Trophoblast cell (in vitro differentiated cells and primary cell): Measurements from ENCODE around the gene NR3C1.

Source experiments
- DNase-seq, 2 donors: peaks; one replicate each; pipeline ENCODE4 v3.0.0-alpha.2; 2016
- H2AFZ ChIP-seq: 2 replicates; pipeline ENCODE4 v1.6.1; 2013; ENCODE audit warnings: low read length, moderate library complexity, mild to moderate bottlenecking; ENCODE audit not compliant: insufficient read depth, poor library complexity
- H2AK5ac ChIP-seq: 2 replicates; pipeline ENCODE4 v1.6.1; 2013; ENCODE audit warnings: mild to moderate bottlenecking, low read length
- H2BK120ac ChIP-seq: 2 replicates; pipeline ENCODE4 v1.6.1; 2013; ENCODE audit warnings: low read length, mild to moderate bottlenecking, moderate library complexity; ENCODE audit not compliant: insufficient read depth, poor library complexity
- H2BK12ac ChIP-seq: 2 replicates; pipeline ENCODE4 v1.6.1; 2013; ENCODE audit warnings: mild to moderate bottlenecking, low read length, moderate library complexity
- H2BK5ac ChIP-seq: 2 replicates; pipeline ENCODE4 v1.6.1; 2013; ENCODE audit warnings: low read length, low read depth, moderate library complexity, mild to moderate bottlenecking; ENCODE audit not compliant: poor library complexity
- H3K14ac ChIP-seq: 2 replicates; pipeline ENCODE4 v1.6.1; 2013; ENCODE audit warnings: mild to moderate bottlenecking, low read length
- H3K18ac ChIP-seq: 2 replicates; pipeline ENCODE4 v1.6.1; 2013; ENCODE audit warnings: mild to moderate bottlenecking, low read length
- H3K23ac ChIP-seq: 2 replicates; pipeline ENCODE4 v1.6.1; 2013; ENCODE audit warnings: low read length
- H3K27ac ChIP-seq: 2 replicates; pipeline ENCODE4 v1.5.1; 2013; ENCODE audit warnings: low read depth, mild to moderate bottlenecking, inconsistent platforms, low read length, moderate library complexity
- H3K27me3 ChIP-seq: 2 replicates; pipeline ENCODE4 v1.6.1; 2013; ENCODE audit warnings: inconsistent platforms, mild to moderate bottlenecking, low read length, moderate library complexity; ENCODE audit not compliant: insufficient read depth
- H3K36me3 ChIP-seq, 2 experiments: 1 replicate in 1 of 2; 2 replicates in 1 of 2; pipeline ENCODE4 v1.6.1; 2013; ENCODE audit warnings: low read length in 2 of 2, mild to moderate bottlenecking in 2 of 2, moderate library complexity in 1 of 2; ENCODE audit not compliant: insufficient read depth in 2 of 2, control insufficient read depth in 1 of 2
- H3K4ac ChIP-seq: 2 replicates; pipeline ENCODE4 v1.6.1; 2013; ENCODE audit warnings: low read depth, mild to moderate bottlenecking, low read length, moderate library complexity
- H3K4me1 ChIP-seq, 2 experiments: 1 replicate in 1 of 2; 2 replicates in 1 of 2; pipeline ENCODE4 v1.6.1; 2013; ENCODE audit warnings: low read length in 2 of 2, mild to moderate bottlenecking in 2 of 2, moderate library complexity in 1 of 2; ENCODE audit not compliant: insufficient read depth in 2 of 2, control insufficient read depth in 1 of 2
- H3K4me2 ChIP-seq: 2 replicates; pipeline ENCODE4 v1.6.1; 2013; ENCODE audit warnings: inconsistent platforms, mild to moderate bottlenecking, low read length, moderate library complexity
- H3K4me3 ChIP-seq: 2 replicates; pipeline ENCODE4 v1.5.1; 2013; ENCODE audit warnings: mild to moderate bottlenecking, low read depth, low read length, inconsistent platforms
- H3K79me1 ChIP-seq: one replicate; pipeline ENCODE4 v1.6.1; 2013; ENCODE audit warnings: low read length
- H3K79me2 ChIP-seq: 2 replicates; pipeline ENCODE4 v1.6.1; 2013; ENCODE audit warnings: low read length, mild to moderate bottlenecking; ENCODE audit not compliant: control insufficient read depth, insufficient read depth, poor library complexity
- H3K9ac ChIP-seq: 2 replicates; pipeline ENCODE4 v1.6.1; 2013; ENCODE audit warnings: mild to moderate bottlenecking, low read length
- H3K9me3 ChIP-seq: 2 replicates; pipeline ENCODE4 v1.6.1; 2013; ENCODE audit warnings: low read depth, mild to moderate bottlenecking, control low read depth, inconsistent platforms, low read length; ENCODE audit not compliant: insufficient read depth
- H4K12ac ChIP-seq: 2 replicates; pipeline ENCODE4 v1.6.1; 2013; ENCODE audit warnings: low read depth, mild to moderate bottlenecking, low read length, moderate library complexity
- H4K8ac ChIP-seq: 2 replicates; pipeline ENCODE4 v1.6.1; 2013; ENCODE audit warnings: low read depth, mild to moderate bottlenecking, low read length, moderate library complexity
- H4K91ac ChIP-seq: one replicate; pipeline ENCODE4 v1.6.1; 2013; ENCODE audit warnings: low read depth, mild to moderate bottlenecking, low read length, moderate library complexity
- WGBS: extraction: QIAGEN DNeasy Blood & Tissue Kit; methylation state at CpG from one replicate; pipeline ENCODE4 v1.1.7; 2013; ENCODE audit warnings: missing lambda C conversion rate; ENCODE audit not compliant: insufficient read length, insufficient coverage; ENCODE audit errors: extremely low coverage; 5-methylcytosine and 5-hydroxymethylcytosine counted together

The NR3C1 gene

DNA sequence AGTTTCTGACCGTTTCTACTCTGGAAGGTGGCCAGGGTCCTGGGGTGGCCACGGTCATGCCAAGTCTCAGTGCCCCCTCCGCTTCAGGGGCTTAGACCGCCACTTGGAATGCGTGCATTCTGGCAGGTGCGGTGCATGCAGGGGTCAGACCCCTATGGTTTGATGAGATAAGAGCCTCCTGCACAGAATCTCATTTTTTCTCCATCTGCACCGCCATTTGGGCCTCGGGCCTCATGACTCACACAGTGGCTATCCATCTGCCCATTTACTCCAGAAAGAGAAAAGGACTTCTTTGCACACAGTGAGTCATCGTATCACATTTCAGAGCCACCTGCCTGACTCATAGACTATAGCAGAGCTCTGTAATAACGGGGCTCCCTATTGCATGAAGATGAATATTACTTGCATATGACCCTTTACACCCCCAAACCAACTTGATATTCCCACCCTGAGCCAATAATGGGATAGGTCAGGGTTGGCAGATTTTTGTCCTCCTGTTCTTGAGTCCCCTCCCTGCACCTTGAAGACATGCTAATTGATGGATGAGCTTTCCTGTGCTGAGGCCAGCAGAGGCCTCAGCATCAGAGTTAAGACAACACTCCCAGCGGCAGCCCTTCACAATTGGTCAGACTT is 157.4 kb downstream of the NR3C1 start:
- no peak overlapping the region for H3K23ac ChIP-seq
- H3K36me3 ChIP-seq = no peaks in the 10 kb centered on the region
- H2BK12ac ChIP-seq = no peak overlapping the region
- H4K12ac ChIP-seq = no peak overlapping the region
- no peak overlapping the region for H3K4me3 ChIP-seq
- no peak overlapping the region for H4K8ac ChIP-seq
- no peak overlapping the region for H3K14ac ChIP-seq
- H4K91ac ChIP-seq = no peak overlapping the region
- peak; percentile 95 to 97 for DNase-seq
- no peak overlapping the region for H2BK120ac ChIP-seq
- H3K18ac ChIP-seq = no peak overlapping the region
- H3K4ac ChIP-seq = no peak overlapping the region
- H3K27ac ChIP-seq = no peak overlapping the region
- no peak overlapping the region for H3K9ac ChIP-seq
- no peak overlapping the region for H3K4me2 ChIP-seq
- H3K9me3 ChIP-seq = no peaks in the 10 kb centered on the region
- H3K79me1 ChIP-seq = peaks cover 4% of the 10 kb centered on the region
- H2AK5ac ChIP-seq = no peak overlapping the region
- H3K27me3 ChIP-seq = no peaks in the 10 kb centered on the region
- no peaks in the 10 kb centered on the region for H3K79me2 ChIP-seq
- WGBS = no CpG with 5 or more reads among the region's 11 CpGs
- peaks cover 2 to 21% of the 10 kb centered on the region in 2 experiments for H3K4me1 ChIP-seq
- no peak overlapping the region for H2BK5ac ChIP-seq
- no peak overlapping the region for H2AFZ ChIP-seq

DNA sequence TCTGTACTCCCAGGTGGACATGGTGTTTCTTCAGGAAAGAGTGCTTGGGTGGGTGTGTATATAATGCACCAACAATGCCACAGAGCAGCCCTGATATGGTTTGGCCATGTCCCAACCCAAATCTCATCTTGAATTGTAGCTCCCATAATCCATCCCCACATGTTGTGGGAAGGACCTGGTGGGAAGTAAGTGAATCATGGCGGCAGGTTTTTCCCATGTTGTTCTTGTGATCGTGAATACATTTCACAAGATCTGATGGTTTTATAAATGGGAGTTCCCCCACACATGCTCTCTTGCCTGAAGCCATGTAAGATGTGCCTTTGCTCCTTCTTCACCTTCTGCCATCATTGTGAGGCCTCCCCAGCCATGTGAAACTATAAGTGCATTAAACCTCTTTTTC is 158.5 kb downstream of the NR3C1 start:
- Histone ChIP-seq H3K79me1 (peaks cover 4% of the 10 kb centered on the region), H4K8ac (no peak overlapping the region), H3K9me3 (no peaks in the 10 kb centered on the region), H3K4me2 (no peak overlapping the region), H3K4me3 (no peak overlapping the region), H4K91ac (no peak overlapping the region), H3K27me3 (no peaks in the 10 kb centered on the region), H4K12ac (no peak overlapping the region), H3K27ac (no peak overlapping the region), H2BK5ac (no peak overlapping the region), H2AFZ (no peak overlapping the region), H3K14ac (no peak overlapping the region), H3K4me1 (peaks cover 2 to 21% of the 10 kb centered on the region in 2 experiments), H3K9ac (no peak overlapping the region), H3K36me3 (no peaks in the 10 kb centered on the region), H2BK120ac (no peak overlapping the region), H3K18ac (no peak overlapping the region), H2AK5ac (no peak overlapping the region), H3K23ac (no peak overlapping the region), H3K4ac (no peak overlapping the region), H3K79me2 (no peaks in the 10 kb centered on the region), H2BK12ac (peak overlapping the region; percentile 66)
- no CpG with 5 or more reads among the region's 2 CpGs for WGBS
- no peak for DNase-seq

DNA sequence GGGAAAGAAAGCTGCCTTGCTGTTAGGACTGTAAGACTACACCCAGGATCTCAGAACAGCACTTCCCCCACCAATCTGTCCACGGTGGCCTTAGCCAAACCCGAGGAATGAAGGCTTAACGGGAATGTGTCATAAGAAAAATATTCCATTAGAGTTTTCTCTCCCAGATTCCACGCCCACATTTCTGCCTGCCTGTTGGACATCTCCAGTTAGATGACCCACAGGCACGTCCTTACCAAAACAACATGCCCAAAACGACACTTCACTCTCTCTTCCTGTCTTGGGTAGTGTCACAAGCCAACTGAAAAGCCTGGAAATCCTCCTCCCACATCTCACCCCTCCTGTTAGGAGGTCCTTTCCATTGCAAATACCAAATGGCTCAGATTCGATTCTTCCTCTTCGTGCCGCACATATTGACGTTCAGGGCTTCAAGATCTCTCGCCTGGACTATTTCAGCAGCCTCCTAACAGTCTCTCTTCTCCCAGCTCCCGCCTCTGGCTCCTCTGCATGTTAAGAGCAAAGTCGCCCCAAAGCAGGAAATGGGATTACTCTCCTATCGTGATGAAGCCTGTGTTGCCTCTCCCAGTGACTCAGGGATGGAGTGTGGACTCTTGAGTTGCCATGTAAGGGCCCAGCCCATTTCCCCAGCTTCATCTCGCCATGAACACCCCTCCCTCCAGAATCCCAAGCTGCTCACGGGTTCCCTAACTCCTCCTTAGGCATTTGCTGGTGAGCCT is 159.3 kb downstream of the NR3C1 start:
- Histone ChIP-seq H3K9me3 (no peaks in the 10 kb centered on the region), H3K4me3 (no peak overlapping the region), H3K4ac (no peak overlapping the region), H2AK5ac (no peak overlapping the region), H4K8ac (no peak overlapping the region), H3K27ac (peak overlapping the region; percentile 55), H3K36me3 (no peaks in the 10 kb centered on the region), H3K18ac (no peak overlapping the region), H2BK12ac (peak overlapping the region; percentile 6), H3K79me1 (peaks cover 4% of the 10 kb centered on the region), H3K14ac (no peak overlapping the region), H2BK5ac (peak overlapping the region; percentile 67), H3K23ac (no peak overlapping the region), H3K79me2 (no peaks in the 10 kb centered on the region), H2AFZ (no peak overlapping the region), H4K91ac (peak overlapping the region; percentile 30), H3K27me3 (no peaks in the 10 kb centered on the region), H4K12ac (no peak overlapping the region), H3K4me1 (peaks cover 2 to 19% of the 10 kb centered on the region in 2 experiments), H3K4me2 (peak overlapping the region; percentile 2), H2BK120ac (no peak overlapping the region), H3K9ac (no peak overlapping the region)
- no CpG with 5 or more reads among the region's 16 CpGs for WGBS
- peak; percentile 76 to 89 for DNase-seq

DNA sequence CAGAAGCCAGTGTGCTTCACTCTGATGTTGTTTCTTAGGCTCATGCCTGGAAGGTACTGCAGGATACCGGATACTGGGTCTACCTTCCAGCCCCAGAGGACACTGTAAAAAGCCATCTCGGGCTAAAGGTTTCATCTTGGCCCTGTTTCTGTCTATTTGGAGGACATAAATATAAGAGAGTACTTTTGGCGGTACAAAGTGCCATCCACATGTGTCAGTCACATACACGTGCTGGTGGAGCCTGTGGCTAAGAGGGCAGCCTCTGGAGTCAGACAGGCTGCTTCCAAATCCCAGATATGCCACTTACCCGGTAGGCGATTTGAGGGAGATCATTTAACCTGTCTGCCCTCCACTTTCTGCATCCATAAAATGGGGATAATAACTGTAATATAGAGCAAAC is 160.4 kb downstream of the NR3C1 start:
- Histone ChIP-seq H2AK5ac (no peak overlapping the region), H3K9ac (no peak overlapping the region), H3K4me3 (no peak overlapping the region), H3K36me3 (no peaks in the 10 kb centered on the region), H4K8ac (no peak overlapping the region), H3K79me1 (peaks cover 4% of the 10 kb centered on the region), H4K12ac (no peak overlapping the region), H3K4ac (no peak overlapping the region), H3K18ac (no peak overlapping the region), H3K27ac (no peak overlapping the region), H3K4me1 (peaks cover 2 to 16% of the 10 kb centered on the region in 2 experiments), H2BK5ac (no peak overlapping the region), H2BK12ac (no peak overlapping the region), H3K4me2 (no peak overlapping the region), H3K23ac (no peak overlapping the region), H2BK120ac (no peak overlapping the region), H3K9me3 (no peaks in the 10 kb centered on the region), H2AFZ (no peak overlapping the region), H3K27me3 (no peaks in the 10 kb centered on the region), H4K91ac (no peak overlapping the region), H3K14ac (no peak overlapping the region), H3K79me2 (no peaks in the 10 kb centered on the region)
- no CpG with 5 or more reads among the region's 6 CpGs for WGBS
- DNase-seq = peak in 1 of 2 donors; percentile 16
